Ascending aorta (tissue), 2 donors: ENCODE data around the gene EIF4G3. TPM values are rescaled to one million over a fixed set of nuclear protein-coding genes. Genes with fewer than 3 reads are reported as not detected.

Experiments used
- DNase-seq, 2 donors: peaks; one replicate each; pipeline ENCODE4 v3.0.0-alpha.2; 2019; ENCODE audit warnings: low spot score in 2 of 2
- H3K27ac ChIP-seq, 2 donors: fragments of 200-600 bp; sonication (generic); one replicate each; pipeline ENCODE4 v1.5.1; 2016 to 2017; ENCODE audit warnings: mild to moderate bottlenecking in 1 of 2
- H3K27me3 ChIP-seq: fragments of 200-600 bp; sonication (generic); one replicate; pipeline ENCODE4 v1.5.1; 2017
- H3K36me3 ChIP-seq, 2 donors: fragments of 200-600 bp; sonication (generic); one replicate each; pipeline ENCODE4 v1.5.1; 2016
- H3K4me1 ChIP-seq, 2 donors: fragments of 200-600 bp; sonication (generic); one replicate each; pipeline ENCODE4 v1.5.1; 2016 to 2017; ENCODE audit warnings: mild to moderate bottlenecking in 1 of 2
- H3K4me3 ChIP-seq, 2 donors: fragments of 200-600 bp; sonication (generic); one replicate each; pipeline ENCODE4 v1.5.1; 2016 to 2017; ENCODE audit warnings: mild to moderate bottlenecking in 1 of 2
- H3K9me3 ChIP-seq, 2 donors: fragments of 200-600 bp; sonication (generic); one replicate each; pipeline ENCODE4 v1.5.1; 2016
- CTCF ChIP-seq, 3 experiments: fragments of 200-600 bp in 2 of 3; fragments of 450-650 bp in 1 of 3; sonication (generic) in 2 of 3; IDR thresholded peaks; one replicate each; pipeline ENCODE4 v1.5.1; 2016 to 2019; ENCODE audit warnings: antibody characterized with exemption in 3 of 3, mild to moderate bottlenecking in 1 of 3, moderate library complexity in 1 of 3
- intact Hi-C: fragments of 100-400 bp; cut with DNase I; formaldehyde crosslinking; loops from one replicate; pipeline ENCODE4 v1.15.1; 2023
- total RNA-seq: library from RNA; depleted of rRNA; stranded (reverse); fragments of >200 nt; gene quantifications from one replicate; pipeline ENCODE4 v1.1.0, GENCODE V29; 2016

The EIF4G3 gene
- total RNA-seq, 1 donor from 2014 or later, result 33.7 TPM

- no peak for DNase-seq
- Histone ChIP-seq H3K9me3 (no peaks in the 10 kb centered on the region), H3K4me3 (no peak overlapping the region), H3K27ac (no peak overlapping the region), H3K27me3 (no peaks in the 10 kb centered on the region), H3K36me3 (peaks cover 87 to 98% of the 10 kb centered on the region in 2 donors), H3K4me1 (no peaks in the 10 kb centered on the region)
- no peak for TF ChIP-seq CTCF (IDR thresholded peaks at IDR 0.05)
- intact Hi-C loops, result no loop called here
Measured at GRCh38 chr1:20770314-20771087, 406.2 kb downstream of the EIF4G3 start.

GRCh38 chr1:20767271-20767670 lies 409.4 kb downstream of the EIF4G3 start:
- TF ChIP-seq CTCF (IDR thresholded peaks at IDR 0.05), result no peak
- Histone ChIP-seq H3K36me3 (peaks cover 89 to 97% of the 10 kb centered on the region in 2 donors), H3K4me1 (no peaks in the 10 kb centered on the region), H3K27me3 (no peaks in the 10 kb centered on the region), H3K9me3 (no peaks in the 10 kb centered on the region), H3K4me3 (no peak overlapping the region), H3K27ac (no peak overlapping the region)
- intact Hi-C loops, result no loop called here
- no peak for DNase-seq

- Histone ChIP-seq H3K4me1 (no peaks in the 10 kb centered on the region), H3K9me3 (no peaks in the 10 kb centered on the region), H3K4me3 (no peak overlapping the region), H3K27ac (no peak overlapping the region), H3K27me3 (no peaks in the 10 kb centered on the region), H3K36me3 (peaks cover 86 to 96% of the 10 kb centered on the region in 2 donors)
- intact Hi-C loops, result no loop called here
- TF ChIP-seq CTCF (IDR thresholded peaks at IDR 0.05), result no peak
- no peak for DNase-seq
Measured at GRCh38 chr1:20763417-20763816, 413.3 kb downstream of the EIF4G3 start.

GRCh38 chr1:20760322-20760721 lies 416.4 kb downstream of the EIF4G3 start:
- no peak overlapping the region for H3K27ac ChIP-seq
- H3K4me1 ChIP-seq, result no peaks in the 10 kb centered on the region
- H3K36me3 ChIP-seq, result peaks cover 82 to 96% of the 10 kb centered on the region in 2 donors
- no peak overlapping the region for H3K4me3 ChIP-seq
- H3K27me3 ChIP-seq, result no peaks in the 10 kb centered on the region
- no peak for DNase-seq
- H3K9me3 ChIP-seq, result no peaks in the 10 kb centered on the region
- intact Hi-C loops, result no loop called here
- no peak for TF ChIP-seq CTCF (IDR thresholded peaks at IDR 0.05)

Other genes with a start within 250 kb of the EIF4G3 start
- 336 TPM for gene ECE1, start 113.6 kb upstream of the EIF4G3 start, total RNA-seq